Cardiac muscle cell (in vitro differentiated cells and primary cell): ENCODE measurements around the gene MAP3K7. TPM values are rescaled to one million over a fixed set of nuclear protein-coding genes. Genes with fewer than 3 reads are reported as not detected.

ENCODE experiments used
- DNase-seq, 2 donors: peaks; one replicate each; pipeline versions ENCODE4 v3.0.0 to v3.0.0-alpha.2; 2010 to 2017; ENCODE audit warnings: low read depth in 1 of 2, low spot score in 1 of 2
- H3K27ac ChIP-seq: fragments of 200-600 bp; sonication (generic); 2 replicates; pipeline ENCODE4 v1.5.1; 2016
- H3K27me3 ChIP-seq: fragments of 200-600 bp; sonication (generic); 2 replicates; pipeline ENCODE4 v1.6.0; 2016; ENCODE audit warnings: control low read depth
- H3K36me3 ChIP-seq: fragments of 200-600 bp; sonication (generic); 2 replicates; pipeline ENCODE4 v1.5.1; 2016; ENCODE audit warnings: control low read depth
- H3K4me1 ChIP-seq: fragments of 200-600 bp; sonication (generic); 2 replicates; pipeline ENCODE4 v1.8.1; 2017; ENCODE audit warnings: low read depth, mild to moderate bottlenecking, mixed run types
- H3K4me3 ChIP-seq: fragments of 200-600 bp; sonication (generic); 2 replicates; pipeline ENCODE4 v1.5.1; 2016; ENCODE audit warnings: mild to moderate bottlenecking
- H3K9me3 ChIP-seq: fragments of 200-600 bp; sonication (generic); 2 replicates; pipeline ENCODE4 v1.5.1; 2017; ENCODE audit warnings: low read depth, mild to moderate bottlenecking, control low read depth
- polyA plus RNA-seq: library from polyadenylated mRNA; unstranded; fragments of >200 nt; fragmentation: Nextera tagmentation; extraction: Ambion mirVana; gene quantifications from 2 replicates; pipeline ENCODE4 v1.2.1, GENCODE V29; 2016
- total RNA-seq: library from RNA; depleted of rRNA; stranded (reverse); fragments of >200 nt; gene quantifications from 2 replicates; pipeline ENCODE4 v1.2.3, GENCODE V29; 2016
- TF ChIP-seq, protein P1 (sequence below): IDR thresholded peaks from 2 replicates; pipeline ENCODE4 v1.5.1; 2012; ENCODE audit warnings: low read depth, mild to moderate bottlenecking, low read length

Gene MAP3K7
- total and polyA plus RNA-seq, 2 experiments from 2014 or later = 31.9 to 37.6 TPM

DNA sequence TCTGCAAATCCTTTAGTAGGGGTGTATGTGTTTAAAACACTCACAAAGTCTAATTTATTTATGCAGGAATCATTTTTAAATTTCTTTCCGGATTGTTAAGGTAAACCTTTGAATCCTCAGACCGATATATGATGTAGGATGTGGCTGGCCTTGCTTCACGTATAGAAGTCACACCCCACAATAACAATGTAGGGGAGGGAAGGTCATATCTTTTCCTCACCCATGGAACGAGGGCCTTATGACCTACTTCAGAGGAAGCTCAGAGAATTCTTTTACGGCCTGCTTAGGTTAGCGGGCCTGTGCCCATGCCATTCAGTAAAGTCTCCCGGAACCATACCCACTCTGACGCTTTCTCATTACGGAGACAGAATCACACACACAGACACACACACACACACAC, 102.9 kb downstream of the MAP3K7 start:
- Histone ChIP-seq H3K4me3 (no peak overlapping the region), H3K27ac (no peak overlapping the region), H3K4me1 (no peaks in the 10 kb centered on the region), H3K9me3 (no peaks in the 10 kb centered on the region), H3K27me3 (no peaks in the 10 kb centered on the region), H3K36me3 (no peaks in the 10 kb centered on the region)
- DNase-seq = no peak
- TF ChIP-seq, protein P1, sequence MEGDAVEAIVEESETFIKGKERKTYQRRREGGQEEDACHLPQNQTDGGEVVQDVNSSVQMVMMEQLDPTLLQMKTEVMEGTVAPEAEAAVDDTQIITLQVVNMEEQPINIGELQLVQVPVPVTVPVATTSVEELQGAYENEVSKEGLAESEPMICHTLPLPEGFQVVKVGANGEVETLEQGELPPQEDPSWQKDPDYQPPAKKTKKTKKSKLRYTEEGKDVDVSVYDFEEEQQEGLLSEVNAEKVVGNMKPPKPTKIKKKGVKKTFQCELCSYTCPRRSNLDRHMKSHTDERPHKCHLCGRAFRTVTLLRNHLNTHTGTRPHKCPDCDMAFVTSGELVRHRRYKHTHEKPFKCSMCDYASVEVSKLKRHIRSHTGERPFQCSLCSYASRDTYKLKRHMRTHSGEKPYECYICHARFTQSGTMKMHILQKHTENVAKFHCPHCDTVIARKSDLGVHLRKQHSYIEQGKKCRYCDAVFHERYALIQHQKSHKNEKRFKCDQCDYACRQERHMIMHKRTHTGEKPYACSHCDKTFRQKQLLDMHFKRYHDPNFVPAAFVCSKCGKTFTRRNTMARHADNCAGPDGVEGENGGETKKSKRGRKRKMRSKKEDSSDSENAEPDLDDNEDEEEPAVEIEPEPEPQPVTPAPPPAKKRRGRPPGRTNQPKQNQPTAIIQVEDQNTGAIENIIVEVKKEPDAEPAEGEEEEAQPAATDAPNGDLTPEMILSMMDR = no peak

DNA sequence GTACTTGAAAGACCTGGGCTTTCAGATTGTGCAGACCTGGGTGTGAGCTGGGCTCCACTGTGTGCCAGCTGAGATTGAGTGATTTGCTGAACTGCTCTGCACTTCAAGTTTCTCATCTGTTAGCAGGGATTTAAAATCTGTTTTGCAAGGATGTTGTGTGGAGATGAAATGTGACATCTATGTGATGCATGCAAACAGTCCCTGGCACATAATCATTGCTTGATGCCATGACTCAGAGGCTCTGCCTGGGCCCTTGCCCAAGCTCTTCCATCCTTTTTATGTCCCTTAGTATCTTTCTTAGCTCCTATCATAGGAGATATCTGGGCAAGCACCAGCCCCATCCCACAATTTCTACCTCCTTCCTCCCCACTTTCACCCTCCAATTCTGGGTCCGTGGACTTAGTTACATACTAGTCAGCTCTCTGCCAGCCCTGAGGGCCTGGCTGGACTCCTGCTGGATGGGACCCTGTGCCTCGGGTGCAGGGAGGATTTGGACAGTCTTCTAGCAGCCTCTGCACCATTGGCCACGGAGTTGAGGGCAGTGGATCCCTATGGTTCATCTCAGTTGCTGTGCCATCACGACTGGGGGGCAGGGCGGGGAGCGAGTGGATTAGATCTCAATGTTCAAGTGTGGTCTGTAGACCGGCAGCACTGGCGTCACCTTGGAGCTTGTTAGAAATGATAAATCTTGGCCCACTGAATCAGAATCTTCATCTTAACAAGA, 103.6 kb downstream of the MAP3K7 start:
- DNase-seq = peak in 1 of 2 donors; percentile 25
- TF ChIP-seq, protein P1 = no peak
- Histone ChIP-seq H3K4me3 (no peak overlapping the region), H3K4me1 (no peaks in the 10 kb centered on the region), H3K9me3 (no peaks in the 10 kb centered on the region), H3K36me3 (no peaks in the 10 kb centered on the region), H3K27ac (no peak overlapping the region), H3K27me3 (no peaks in the 10 kb centered on the region)

DNA sequence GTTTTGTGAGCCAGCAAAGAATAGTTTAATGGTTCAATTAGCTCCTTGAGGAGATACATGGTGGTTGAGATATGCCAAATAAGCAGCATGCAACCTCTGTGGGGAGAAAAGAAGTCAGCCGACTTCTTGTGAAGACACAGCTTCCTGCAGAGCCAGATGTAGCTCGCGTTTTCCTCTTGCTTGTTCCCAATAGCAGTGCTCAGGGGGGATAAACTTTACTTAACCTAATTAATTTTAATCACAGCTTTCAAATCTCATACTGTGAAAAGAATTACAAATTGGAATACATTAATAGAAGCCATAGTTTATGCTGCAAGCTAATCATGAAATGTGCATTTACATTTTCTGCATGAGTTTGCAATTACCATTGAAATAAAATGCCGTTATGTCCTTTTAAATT, 106.2 kb downstream of the MAP3K7 start:
- no peaks in the 10 kb centered on the region for H3K9me3 ChIP-seq
- H3K27ac ChIP-seq = no peak overlapping the region

DNA sequence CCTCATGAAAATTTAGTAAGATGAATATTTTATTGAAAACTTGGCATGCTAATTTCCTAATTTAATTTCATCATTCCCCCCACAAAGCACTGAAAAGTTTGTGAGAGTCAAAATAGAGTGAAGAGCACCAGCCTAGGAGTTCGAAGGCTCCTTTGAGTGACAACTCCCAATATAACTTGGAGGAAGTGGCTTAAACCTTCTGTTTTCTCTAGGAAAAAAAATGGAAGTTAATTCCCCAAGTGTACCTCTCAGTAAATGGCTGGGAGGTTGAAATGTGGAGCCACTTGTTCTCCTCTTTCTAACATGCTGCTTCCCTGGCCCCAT, 107.3 kb downstream of the MAP3K7 start:
- H3K4me3 ChIP-seq = no peak overlapping the region
- no peak overlapping the region for H3K27ac ChIP-seq
- no peak for DNase-seq
- H3K9me3 ChIP-seq = no peaks in the 10 kb centered on the region
- TF ChIP-seq, protein P1 = no peak
- no peaks in the 10 kb centered on the region for H3K36me3 ChIP-seq
- no peaks in the 10 kb centered on the region for H3K4me1 ChIP-seq
- no peaks in the 10 kb centered on the region for H3K27me3 ChIP-seq

More for the DNA sequence above, 106.2 kb downstream of the MAP3K7 start:
- H3K36me3 ChIP-seq = no peaks in the 10 kb centered on the region
- H3K27me3 ChIP-seq = no peaks in the 10 kb centered on the region
- H3K4me1 ChIP-seq = no peaks in the 10 kb centered on the region
- no peak for DNase-seq
- TF ChIP-seq, protein P1 = no peak
- no peak overlapping the region for H3K4me3 ChIP-seq

DNA sequence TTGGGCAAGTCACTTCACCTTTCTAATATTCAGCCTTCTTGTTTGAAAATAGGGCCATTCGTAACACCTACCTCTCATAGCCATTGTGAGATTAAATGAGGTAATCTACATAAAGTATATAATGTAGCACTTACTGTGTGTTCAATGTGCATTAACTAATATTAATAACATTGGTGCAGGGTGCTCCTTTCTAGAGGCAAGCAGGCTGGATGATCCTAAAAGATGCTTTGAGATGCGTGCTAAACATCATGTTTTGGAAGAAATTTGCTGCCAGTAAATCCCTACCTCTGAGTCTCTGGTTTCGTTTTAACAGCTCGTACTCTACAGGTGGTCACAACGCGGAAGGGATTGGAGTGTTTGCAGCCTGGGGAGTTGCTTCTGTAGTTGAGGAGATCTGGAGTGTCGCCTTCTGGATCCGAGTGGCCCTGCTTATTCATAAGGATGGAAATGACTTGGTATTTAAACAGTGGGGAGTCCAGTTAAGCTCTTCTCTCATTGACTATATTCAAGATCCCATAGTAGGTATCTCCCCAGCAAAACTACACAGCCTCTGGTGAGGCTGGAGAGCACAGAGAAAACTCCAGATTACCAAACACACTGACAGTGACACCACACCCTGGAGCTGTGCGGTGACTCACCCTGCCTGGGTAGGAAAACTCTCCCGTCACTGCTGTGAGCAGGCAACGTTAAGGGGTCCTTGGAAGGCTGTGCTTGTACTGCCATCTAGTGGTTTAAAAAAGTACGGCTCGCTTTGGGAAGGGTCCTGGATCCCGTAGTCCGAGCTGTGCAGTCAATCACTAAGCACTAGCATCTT, 107.9 kb downstream of the MAP3K7 start:
- no peak overlapping the region for H3K27ac ChIP-seq
- H3K27me3 ChIP-seq = no peaks in the 10 kb centered on the region
- H3K9me3 ChIP-seq = no peaks in the 10 kb centered on the region

More for the DNA sequence above, 107.9 kb downstream of the MAP3K7 start:
- Histone ChIP-seq H3K36me3 (no peaks in the 10 kb centered on the region), H3K4me1 (no peaks in the 10 kb centered on the region), H3K4me3 (no peak overlapping the region)
- TF ChIP-seq, protein P1 = peak; percentile 77
- DNase-seq = peak; percentile 86 to 95
